GM23248 (cell line): ENCODE data around the gene SEMA6B.

Source experiments
- EZH2 ChIP-seq: fragments of 200-600 bp; sonication (generic); IDR thresholded peaks from 2 replicates; pipeline ENCODE4 v1.6.1; 2018; ENCODE audit warnings: antibody characterized with exemption, mild to moderate bottlenecking; ENCODE audit not compliant: insufficient read depth, poor library complexity, severe bottlenecking
- EZH2phosphoT487 ChIP-seq: fragments of 200-600 bp; sonication (generic); IDR thresholded peaks from 2 replicates; pipeline ENCODE4 v1.6.1; 2018; ENCODE audit warnings: antibody characterized with exemption, moderate library complexity, mild to moderate bottlenecking, low read depth; ENCODE audit not compliant: insufficient read depth

DNA sequence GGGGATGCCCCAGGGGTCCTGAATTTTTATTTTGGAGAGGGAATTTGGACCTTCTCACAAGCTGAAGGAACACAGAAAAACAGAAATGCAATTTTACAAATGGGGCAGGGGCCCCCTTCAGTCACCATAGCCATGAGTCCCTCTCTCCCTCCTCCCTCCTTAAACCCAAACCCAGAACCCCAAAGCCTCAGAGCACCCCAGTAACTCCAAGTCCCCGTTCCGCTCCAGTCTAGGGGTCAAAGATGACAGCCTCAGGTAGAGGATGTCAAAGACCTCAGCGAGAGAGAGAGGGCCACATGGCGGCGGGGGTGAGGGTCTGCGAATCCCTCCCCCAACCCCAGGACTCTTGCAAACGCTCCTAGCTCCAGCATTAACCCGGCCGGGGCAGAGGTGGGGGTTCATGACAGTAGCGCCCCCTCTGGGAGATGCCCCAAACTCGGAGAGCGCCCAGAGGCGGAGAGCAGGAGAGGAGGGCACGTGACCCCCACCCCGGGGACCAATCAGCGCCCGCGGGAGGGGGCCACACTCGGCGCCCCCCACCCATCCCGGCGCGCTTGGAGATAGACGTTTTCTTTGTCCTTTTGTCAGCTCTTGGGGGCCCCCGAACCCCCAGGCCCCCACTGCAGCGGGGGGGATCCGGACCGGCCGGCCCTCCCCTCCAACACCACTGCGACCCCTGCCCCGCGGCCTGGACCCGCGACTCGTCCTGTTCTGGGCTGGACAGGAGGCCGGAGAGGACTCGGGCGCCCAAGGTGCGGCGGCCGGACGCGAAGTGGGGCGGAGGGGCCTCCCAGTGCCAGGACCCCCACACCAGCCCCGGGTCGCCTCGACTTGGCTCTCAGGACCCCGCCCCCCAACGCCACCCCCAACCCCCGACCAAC lies 20.8 kb upstream of the SEMA6B start:
- TF ChIP-seq EZH2phosphoT487 (0 out of 2 replicates have a peak, but pooled peaks have one; percentile 39), EZH2 (peak; percentile 99)
